B cell (primary cell): Measurements from ENCODE around the gene CNRIP1.

Source experiments
- CTCF ChIP-seq: fragments of 200-600 bp; IDR thresholded peaks from one replicate; pipeline ENCODE4 v1.8.0; 2022; ENCODE audit warnings: antibody characterized with exemption, mild to moderate bottlenecking
- EZH2 ChIP-seq: IDR thresholded peaks from 2 replicates; pipeline ENCODE4 v1.6.1; 2012; ENCODE audit warnings: borderline replicate concordance, low read depth, mild to moderate bottlenecking, moderate library complexity, low read length; ENCODE audit not compliant: insufficient read depth, poor library complexity, severe bottlenecking

GRCh38 chr2:68366083-68366560 lies 46.4 kb upstream of the CNRIP1 start:
- TF ChIP-seq CTCF (no peak), EZH2 (no peak)
